GM21723 (cell line): Measurements from ENCODE around the gene SAMD4B.
"Not testable (repeated sequence)": the region's sequence is repeated elsewhere in the genome, so short reads cannot be mapped to it uniquely, and the experiment has no call there.

Source experiments
- ATAC-seq: cut with Tn5 transposase; IDR thresholded peaks from one replicate; pipeline ENCODE4 v1.9.1; 2021; ENCODE audit warnings: mild to moderate bottlenecking, moderate library complexity; ENCODE audit not compliant: unreplicated experiment

Gene SAMD4B

DNA sequence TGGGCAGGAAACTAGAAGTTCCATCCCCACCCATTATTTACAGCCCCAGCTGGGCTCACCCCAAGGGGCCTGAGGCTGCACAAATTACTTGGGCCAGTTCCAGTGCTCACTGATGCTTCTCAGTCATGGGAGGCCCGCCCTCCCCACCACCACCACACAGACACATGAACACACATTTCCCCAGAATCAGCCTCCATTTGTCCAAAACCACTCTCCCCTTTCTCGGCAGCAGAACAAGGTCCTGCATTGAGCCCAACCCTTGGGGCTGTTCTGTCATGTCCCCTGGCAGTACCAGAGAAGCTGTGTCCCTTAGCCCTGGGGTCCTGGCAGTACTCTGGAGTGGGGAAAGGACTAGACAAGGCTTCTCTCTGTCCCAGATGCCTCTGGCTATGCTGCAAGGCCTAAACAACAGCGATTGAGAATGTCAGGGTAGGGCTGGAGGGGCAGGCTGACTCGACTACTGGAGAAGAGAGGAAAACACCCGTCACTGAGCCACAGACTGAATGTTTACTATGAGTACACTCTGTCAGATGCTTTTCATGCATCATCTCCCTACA lies 21.8 kb downstream of the SAMD4B start:
- ATAC-seq, result no peak

DNA sequence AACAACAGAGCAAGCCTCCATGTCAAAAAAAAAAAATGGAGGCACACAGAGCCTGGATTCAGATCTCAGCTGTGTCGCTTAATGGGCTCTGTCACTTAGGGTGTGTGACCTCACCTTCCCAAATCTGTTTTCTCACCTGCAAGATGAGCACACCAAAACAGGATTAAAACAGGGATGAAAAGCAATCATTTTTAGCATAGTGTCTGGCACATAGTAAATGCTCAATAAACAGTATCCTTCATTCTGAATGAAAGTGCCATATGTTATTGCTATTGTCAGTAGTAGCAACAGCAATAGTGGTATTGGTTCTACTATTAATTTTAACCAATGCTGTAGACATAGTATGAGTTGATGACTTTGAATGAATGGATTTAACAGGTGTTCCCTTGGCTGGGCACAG lies 23.3 kb downstream of the SAMD4B start:
- ATAC-seq, result no peak

DNA sequence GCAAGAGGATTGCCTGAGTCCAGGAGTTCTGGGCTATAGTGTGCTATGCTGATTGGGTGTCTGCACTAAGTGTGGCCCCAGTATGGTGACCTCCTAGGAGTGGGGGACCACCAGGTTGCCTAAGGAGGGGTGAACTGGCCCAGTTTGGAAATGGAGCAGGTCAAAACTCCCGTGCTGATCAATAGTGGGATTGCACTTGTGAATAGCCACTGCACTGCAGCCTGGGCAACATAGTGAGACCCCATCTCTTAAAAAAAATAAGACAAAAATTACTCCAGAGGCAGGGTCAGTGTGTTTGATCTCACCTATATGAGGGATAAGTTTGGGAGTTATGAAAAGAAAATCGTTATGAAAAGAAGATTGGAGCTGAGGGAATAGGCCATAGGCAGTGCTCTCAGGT lies 27.0 kb downstream of the SAMD4B start:
- ATAC-seq, result no peak

DNA sequence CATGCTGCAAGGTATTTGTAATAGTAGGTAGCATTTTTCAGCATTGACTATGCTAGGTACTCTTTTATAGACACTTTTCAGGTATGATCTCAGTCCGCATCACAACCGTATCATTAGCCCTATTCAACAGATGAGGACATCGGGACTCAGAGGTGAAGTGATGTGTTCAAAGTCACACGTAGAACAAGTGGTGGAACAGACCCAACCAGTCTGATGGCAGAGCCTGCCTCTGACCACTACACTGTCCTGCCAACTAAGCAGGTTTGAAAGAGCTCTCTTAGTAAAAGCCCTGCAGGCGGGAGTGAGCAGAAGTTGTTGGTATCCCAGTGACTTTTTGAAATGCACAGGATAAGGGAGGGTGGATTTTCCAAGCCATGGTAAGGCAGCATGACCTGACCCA lies 28.5 kb downstream of the SAMD4B start:
- ATAC-seq, result no peak

DNA sequence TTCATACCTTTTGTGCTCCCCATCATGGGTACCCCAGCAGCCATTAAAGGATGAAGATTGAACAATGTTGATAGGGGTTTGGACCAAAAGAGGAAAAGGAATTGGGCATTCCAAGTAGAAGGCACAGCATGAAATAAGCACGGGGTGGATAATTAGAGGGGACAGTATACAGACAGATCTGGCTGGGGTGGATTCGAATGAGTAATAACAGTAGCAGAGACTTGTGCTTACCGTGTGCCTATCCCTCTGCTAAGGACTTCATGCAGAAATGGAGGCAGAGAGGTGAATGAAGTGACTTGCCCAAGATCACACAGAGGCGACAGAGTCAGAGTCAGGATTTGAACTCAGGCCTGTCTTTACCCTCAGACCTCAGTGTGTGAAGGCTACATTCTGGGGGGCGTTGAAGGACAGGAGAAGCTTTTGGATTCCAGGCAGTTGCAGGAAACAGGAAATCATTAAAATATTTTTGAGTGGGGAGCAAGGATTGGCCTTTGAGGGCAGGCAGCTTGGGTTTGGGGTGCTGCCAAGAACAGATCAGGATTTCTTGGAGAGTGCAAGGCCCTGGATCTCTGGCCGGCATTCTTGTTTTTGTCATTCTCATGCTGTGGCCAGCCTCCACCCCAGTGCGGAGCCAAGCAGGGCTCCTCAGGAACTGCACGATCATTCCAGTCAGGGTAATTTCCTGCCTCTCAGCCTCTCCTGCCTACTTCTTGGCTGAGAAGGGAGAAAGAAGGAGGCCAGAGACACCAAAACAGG lies 30.0 kb downstream of the SAMD4B start:
- no peak for ATAC-seq

DNA sequence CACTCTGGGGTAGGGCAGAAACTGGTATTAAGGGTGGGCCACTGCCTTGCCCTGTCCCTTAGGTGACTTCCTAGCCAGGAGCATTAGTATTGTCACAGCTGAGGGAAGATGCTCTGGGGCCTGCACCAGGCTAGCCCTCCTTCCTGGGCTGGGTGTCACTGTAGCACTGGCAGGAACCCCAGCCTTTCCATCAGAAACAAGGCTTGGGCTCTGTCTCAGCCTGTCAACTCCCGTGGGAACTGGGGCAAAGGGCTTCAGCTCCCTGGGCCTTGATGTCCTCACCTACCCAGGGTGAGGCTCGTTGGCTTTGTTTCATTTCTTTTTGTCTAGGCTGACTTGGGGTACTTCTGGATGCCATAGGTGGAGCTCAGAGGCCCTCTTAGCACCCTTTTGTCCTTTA lies 30.7 kb downstream of the SAMD4B start:
- no peak for ATAC-seq

DNA sequence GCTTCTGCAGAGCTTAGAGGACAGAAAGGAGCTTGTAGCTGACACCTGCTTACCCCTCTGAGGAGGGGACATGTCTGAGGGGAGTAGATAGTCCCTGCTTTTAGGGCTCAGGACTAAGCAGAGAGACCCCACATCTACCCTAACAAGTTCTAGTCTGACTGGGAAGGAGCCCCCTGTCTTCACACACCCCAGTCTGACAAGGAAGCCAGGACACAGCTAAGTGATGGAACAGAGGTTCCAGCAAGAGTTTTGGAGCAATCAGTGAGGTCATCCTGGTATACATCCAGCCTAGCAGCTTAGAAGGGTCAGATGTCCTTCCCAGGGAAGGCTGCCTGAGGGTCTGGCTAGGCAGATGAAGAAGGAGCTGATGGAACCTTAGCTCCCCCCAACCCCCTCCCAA lies 33.7 kb downstream of the SAMD4B start:
- no peak for ATAC-seq

DNA sequence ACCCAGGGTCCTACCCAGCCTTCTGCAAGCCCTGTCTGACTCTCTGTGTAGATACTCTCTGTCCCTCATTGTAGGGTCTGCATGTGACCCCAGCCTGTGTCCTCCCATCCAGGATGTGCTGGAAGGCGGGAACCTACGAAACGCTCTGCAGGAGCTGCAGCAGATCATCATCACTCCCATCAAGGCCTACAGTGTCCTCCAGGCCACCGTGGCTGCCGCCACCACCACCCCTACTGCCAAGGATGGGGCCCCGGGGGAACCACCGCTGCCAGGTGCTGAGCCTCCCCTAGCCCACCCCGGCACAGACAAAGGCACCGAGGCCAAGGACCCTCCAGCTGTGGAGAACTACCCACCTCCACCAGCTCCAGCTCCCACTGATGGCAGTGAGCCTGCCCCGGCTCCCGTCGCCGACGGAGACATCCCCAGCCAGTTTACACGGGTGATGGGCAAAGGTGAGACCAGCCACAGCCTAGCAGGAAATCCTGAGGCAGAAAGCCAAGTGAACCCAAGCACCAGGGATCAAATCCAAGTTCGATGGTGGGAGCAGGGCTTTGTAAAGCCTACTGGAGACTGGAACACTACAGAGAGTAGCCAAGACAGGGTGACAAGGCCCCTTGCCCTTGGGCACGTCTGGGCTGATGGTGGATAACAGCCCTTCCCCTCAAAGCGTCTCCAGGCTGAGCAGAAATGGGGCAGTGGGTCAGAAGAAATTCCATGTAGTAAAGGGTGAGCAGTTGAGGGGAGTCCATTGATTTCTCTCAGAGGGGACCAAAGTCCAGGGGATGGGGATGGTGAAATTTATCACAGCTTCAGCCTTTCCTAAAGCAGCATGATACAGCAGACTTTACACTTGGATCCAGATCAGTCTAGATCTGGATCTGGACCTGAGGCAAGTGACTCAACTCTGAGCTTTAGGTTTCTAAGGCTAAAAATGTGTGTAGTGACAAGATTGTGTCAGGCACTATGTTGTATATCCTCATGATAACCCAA lies 35.4 kb downstream of the SAMD4B start:
- no peak for ATAC-seq

DNA sequence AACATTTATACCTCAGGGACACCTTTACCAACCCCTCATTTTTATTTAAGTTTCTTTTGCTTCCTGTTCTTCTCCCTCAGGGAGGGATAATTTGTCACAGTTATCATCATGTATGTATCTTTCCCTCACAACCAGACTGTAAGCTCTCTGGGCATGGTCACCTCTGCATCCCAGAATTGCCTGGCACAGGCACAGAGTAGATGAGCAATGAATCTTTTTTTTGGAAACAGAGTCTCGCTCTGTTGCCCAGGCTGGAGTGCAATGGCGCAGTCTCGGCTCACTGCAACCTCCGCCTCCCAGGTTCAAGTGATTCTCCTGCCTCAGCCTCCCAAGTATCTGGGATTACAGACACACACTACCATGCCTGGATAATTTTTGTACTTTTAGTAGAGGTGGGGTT lies 37.1 kb downstream of the SAMD4B start:
- ATAC-seq, result not testable (repeated sequence)

DNA sequence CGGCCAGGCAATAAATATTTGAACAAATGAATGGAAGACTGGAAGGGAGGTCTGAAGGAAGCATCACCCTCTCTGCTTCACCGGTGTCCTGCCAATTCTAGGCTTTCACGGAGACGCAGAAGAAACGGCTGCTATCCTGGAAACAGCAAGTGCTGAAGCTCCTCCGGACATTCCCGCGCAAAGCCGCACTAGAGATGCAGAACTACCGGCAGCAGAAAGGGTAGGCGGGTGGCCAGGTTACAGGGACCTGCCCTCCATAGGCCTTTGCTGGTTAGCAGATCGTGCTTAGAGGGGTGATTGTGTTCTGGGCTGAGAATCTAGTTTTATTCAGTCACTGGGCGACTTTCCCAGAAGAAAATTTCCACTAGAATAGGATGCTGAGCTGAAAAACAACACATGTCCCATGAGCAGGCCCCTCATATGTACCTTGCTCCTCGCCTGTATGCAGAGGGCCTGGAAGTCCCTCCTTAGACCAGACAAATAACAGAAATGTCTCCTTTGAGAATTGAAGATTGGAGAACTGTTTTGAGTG lies 37.7 kb downstream of the SAMD4B start:
- ATAC-seq, result no peak

DNA sequence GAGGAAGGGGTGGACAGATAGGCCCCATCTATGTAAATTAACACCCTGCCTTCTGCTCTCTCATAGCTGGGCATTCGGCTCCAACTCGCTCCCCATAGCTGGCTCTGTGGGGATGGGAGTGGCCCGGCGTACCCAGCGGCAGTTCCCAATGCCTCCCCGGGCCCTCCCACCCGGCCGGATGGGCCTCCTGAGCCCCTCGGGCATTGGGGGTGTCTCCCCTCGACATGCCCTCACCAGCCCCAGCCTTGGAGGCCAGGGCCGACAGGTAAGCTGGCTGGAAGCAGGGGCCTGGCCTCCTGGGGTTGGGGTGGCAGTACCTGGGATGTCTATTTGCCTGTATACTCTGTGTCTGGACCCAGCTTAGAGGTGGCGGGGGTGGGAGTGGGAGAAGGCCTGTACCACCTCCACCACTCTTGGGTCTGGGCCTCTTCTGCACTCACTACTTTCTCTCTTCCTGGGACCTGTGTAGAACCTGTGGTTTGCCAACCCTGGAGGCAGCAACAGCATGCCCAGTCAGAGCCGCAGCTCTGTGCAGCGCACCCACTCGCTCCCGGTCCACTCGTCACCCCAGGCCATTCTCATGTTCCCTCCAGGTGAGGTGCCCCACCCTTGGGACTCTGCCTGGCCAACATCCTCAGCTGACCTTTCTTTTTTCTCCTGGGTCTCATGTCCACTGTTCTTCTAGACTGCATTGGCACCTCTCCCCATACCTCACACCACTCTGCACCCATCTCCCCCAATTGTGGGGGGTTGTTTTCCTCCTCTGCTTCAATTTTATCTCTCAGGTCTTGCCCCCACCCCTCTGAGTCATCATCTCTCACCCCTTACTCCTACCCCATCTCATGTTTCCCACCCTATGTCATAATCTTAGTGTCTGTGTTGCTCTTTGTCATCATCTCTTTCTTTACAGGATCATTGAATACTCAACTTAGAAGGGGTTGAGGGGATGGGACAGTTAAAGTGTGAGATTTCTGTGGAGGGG lies 38.6 kb downstream of the SAMD4B start:
- ATAC-seq, result no peak

DNA sequence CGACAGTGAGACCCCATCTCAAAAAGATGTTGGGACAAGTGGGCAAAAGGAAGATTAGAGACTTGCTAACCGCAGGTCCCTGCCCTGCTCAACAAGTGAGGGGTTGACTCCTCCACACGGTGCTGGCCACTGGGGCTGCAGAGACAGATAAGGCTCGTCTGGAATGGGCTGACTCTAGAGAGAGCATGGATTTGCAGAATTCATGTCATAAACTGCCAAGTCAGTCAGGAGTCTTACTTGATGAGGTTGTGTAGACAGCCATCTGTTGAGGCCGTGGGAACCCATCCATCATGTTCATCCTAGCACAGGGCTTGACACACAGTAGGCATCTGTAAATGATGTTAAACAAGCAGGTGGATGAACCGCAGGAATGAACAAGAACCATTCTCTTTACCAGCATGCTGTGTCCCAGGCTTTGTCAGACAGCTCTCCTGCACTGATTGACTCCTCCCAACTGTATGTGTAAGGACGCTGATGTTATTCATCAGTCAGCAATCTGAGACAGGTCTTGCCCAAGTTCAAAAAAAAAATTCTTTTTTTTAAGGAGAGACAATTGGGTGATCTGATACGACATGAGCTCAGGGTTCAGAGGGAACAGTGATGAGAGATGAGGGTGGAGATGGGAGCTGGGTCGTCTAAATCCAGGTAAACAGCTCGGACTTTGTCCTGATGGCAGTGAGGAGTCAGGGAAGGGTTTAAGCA lies 39.8 kb downstream of the SAMD4B start:
- no peak for ATAC-seq

DNA sequence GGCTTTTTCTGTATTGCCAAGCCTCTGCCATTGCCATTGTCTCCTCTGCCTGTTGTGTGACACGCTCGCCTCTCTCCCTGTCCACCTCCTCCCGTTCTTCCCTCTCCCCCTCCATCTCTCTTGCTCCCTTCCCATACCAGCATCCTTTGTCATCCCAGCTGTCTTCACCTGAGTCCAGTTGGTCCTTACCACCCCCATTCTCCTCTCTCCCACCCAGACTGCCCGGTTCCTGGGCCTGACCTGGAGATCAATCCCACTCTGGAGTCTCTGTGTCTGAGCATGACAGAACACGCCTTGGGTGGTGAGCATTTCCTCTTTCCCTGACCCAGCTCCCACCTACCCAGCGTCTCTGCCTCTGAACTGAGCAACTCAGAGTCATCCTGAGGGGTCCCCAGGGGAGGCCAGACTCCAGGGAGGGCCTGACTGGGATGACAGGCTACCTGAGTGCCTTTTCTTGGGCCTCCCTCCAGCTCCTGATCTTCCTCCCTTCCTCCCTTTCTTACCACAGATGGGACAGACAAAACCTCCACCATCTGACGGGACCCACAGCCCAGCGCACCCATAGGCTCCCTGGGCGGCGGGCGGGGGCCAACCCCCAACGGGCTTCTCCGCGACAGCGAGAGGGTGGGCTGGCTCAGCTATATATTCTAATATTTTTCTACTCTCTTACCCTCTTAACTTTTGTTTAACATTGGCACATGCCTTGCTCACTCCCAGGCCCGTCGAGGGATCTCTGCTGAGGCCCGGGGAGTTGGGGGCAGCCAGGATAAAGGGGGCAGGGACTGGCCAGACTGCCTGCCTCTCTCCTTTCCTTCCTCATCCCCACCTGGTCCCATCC lies 41.0 kb downstream of the SAMD4B start:
- no peak for ATAC-seq

DNA sequence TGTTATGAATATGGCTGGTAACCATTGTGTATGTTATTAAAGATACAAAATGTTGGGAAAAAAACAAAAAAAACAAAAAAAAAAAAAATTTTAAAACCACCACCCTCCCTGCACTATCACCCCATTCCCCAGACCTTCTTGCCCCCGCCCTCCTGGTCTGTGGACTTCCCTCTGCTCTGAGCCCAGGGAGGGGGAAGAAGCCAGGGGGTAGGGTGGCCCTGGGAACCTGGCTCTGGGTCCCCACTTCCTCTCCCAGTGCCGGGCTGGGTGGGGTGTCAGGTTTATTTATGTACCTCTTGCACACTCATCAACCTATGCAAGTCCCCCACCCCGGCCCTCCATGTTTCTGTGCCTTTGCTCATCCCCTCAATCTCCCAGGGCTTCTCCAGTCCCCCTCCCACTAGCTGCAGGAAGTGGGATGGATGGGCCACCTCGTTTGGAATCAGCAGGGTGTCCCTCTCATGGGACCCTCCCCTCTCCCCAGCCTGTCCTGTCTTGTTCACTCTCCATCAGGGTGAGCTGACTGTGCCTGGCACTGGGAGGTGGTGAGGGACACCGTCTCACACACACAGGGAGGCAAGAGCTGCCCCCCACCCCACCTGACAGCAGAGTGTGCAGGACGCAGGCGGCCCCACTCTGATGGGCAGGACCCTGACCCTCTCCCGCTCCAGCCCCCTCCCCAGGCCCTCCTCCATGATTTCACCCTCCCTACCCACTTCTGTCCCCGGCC lies 42.8 kb downstream of the SAMD4B start:
- no peak for ATAC-seq

DNA sequence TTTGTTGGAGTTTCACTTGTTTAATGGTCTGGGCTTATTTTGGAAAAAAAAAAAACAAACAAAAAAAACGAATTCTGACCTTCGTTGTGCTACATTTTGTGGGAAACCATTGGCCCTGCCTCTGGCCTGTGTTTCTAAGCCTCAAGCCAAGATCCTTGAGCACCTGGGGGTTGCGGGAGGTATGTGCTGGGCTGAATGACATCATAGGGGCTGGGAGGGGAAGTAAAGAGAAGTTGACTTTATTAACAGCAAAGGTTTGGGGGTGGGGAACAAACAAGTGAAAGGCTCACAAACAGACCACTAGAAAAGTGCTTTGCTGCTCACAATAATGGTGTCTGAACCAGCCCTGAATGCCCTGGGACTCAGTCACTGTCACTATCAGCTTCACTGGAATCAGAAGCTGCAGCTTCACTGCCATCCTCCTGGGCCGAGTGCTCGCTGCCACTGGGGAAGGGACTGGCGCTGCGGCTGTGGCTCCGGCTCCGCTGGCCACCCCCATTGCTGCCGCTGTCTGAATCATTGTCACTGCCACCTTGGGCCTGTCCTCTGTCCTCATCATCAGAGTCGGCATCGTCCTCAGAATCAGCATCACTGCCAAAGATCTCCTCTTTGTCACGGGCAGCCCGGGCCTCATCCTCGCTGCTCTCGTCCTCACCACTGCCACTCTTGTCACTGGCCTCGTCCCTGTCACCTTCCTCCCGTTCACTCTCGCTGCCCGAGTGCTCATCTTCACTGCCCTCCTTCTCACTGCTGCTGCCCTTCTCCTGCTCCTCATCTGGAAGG lies 43.6 kb downstream of the SAMD4B start:
- no peak for ATAC-seq

DNA sequence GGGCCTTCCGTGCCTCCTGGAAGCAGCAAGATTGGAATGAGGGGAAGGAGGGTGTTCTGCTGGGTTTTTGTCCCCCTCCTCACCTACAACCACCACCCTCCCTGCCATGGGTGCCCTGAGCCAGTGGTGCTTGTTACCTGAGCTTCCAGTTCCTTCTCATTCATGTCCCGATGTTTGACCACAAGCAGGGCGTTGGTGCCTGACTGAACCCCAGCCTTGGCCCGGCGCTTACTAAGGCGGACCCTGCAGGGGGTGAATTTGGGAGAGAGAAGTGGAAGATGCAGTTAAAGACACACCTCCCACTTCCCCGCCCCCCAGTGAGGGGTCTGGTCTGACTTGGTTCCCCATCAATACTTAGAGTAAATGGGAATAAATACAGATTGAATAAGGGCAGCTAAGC lies 44.3 kb downstream of the SAMD4B start:
- no peak for ATAC-seq

DNA sequence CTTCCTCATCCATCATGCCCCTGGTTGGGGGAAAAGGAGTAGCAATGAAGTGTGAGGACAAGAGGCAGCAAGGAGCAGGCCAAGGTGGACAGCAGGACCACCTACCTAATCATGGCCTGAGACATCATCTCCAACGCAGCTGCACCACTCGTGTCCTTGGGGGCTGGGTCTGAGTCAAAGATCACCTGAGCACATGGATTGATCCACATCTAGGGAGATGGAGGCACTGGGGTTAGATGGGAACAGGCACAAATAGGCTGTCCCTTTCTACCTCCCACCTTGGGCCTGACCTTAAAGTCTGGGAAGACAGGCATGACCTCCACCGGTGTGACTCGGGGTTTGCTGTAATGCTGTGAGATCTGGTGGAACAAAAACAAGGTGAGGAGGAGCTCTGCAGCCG lies 46.4 kb downstream of the SAMD4B start:
- no peak for ATAC-seq
